8988T (cell line): ENCODE results near the gene MEIS2.

Experiments
- DNase-seq: peaks from one replicate; pipeline ENCODE4 v3.0.0; 2011

MEIS2 gene

DNA sequence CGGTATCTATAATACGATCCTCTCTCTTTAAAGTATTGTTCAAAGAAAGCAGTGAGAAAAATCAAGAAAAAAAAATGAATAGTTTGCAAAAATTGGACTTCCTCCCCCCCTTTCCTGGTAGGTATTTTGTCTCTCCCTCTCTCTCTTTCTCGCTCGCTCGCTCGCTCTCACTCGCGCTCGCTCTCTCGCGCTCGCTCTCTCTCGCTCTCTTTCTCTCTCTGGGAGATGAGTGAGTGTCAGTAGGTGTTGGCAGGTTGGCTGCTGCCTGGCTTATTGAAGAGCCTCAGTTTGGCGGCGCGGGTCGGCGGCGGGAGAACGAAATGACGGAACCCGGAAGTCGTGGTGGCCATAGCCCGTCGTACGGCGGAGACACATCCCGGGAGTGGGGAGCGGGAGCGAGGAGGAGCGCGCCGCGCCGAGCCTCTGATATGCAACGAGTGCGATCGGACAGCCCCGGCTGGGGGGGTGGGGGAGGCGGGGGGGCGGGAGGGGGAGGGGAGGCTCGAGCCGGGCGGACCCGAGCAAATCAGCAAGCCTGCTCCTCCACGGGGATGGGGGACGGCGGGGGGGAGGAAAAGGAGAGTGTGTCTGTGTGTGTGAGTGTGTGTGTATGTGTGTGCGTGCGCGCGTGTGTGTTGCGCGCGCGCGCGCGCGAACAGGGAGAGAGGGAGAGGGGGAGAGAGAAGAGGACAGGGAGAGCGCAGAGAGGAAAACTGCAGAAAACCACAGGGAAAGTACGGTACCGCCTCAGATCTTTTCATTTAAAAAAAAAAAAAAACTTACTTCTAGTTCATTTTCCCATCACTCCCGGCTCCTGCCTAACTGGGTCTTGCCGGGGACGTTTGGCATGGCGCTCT, at the start of gene MEIS2:
Gene MEIS2, minus strand, starts transcription at position 441 of the 857 bp plus-strand sequence. CDS start 1,083 bp downstream, outside the sequence.
- peak; percentile 85 for DNase-seq

DNA sequence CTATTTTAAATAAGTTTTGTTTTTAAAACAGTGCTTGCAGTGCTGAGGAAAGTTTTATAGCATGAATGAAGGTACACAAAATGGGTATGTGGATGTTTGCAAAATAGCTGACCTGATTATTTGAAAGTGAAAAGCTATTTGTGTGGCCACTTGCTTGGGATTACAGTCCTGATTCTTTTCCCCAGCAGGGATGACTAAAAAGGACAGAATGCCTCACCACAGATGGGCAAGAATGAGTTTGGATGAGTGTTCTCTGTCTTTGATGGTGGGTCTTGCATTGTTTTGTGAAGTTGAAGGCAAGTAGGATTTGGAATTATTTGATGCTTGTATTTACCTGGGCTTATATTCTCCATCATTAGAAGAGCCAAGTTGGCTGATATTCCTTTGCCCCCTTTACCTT, 48.8 kb upstream of the MEIS2 start:
- DNase-seq = no peak

DNA sequence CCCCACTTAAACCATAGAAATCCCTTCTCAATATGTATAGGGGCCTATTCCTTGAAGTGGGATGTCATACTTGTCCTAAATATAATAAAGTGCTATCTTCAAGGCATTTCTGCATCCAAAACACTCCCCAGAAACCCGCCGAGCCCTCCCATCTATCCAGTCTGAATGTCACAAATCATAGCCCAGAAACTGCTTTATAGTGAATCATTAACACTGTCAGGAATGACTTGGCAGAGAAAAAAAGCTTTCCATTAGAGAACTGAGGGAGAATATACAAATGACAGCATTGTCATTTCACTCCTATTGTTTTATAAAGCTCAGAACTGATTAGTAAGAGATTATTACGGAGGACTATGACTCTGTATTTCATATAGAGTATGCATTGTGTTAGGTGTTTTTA, 48.4 kb upstream of the MEIS2 start:
- DNase-seq = no peak

DNA sequence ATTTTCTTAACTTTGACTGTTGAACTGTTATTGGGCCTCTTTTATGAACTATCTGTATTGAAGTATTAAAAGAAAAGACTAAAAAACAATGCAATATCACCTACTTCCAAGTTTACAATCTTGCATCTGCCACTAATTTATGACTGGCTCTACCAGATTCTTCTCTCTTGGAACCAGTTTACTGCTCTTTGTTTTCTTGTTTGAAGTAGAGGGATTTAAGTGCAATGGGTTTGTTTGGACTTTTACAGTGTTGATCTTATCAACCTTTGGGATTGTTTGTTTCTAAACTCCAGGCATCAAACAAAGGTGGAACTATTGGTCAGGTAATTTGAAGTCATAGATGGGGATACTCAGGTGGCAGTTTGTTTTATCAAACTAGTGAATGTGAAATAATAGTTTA, 43.0 kb upstream of the MEIS2 start:
- no peak for DNase-seq

DNA sequence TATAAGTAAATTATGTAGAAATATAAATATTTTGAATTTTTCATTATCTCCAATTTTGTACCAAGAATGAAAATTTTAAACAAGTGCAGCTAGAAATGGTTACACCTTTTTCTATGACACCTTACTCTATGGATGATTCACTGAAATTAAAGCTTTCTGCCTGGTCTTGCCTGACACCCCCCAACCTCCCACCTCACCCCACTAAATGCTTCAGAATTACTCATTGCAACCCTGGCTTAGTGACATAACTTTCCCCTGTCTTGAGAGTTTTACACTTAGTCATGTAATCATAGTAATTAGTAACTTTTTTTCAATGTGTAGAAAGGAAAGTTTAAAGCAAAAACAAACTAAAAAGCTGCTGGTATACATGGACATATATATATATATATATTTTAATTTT, 42.0 kb upstream of the MEIS2 start:
- no peak for DNase-seq

DNA sequence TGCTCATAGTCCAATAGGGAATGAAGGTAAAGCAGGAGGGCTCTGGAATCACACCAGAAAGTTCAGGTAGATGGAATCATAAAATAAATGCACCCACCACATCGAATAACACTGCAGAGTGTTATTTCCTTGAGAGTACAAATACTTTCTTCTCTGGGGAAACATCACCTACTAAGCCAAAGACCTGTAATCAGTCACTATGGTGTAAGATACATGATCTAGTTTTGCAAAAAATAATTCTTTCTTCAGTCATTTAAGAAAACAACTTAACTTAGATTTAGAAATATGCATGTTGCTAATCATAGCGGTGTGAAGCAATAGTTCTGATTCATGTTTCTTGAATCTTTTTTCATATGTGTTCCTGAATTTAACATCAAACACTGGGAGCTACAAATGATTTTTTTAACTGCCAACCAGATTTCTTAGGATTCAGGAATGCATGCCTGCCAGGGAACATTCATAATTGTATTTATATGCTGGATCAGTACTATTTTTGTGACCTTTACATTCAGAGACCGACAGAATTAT, 40.2 kb upstream of the MEIS2 start:
- no peak for DNase-seq

DNA sequence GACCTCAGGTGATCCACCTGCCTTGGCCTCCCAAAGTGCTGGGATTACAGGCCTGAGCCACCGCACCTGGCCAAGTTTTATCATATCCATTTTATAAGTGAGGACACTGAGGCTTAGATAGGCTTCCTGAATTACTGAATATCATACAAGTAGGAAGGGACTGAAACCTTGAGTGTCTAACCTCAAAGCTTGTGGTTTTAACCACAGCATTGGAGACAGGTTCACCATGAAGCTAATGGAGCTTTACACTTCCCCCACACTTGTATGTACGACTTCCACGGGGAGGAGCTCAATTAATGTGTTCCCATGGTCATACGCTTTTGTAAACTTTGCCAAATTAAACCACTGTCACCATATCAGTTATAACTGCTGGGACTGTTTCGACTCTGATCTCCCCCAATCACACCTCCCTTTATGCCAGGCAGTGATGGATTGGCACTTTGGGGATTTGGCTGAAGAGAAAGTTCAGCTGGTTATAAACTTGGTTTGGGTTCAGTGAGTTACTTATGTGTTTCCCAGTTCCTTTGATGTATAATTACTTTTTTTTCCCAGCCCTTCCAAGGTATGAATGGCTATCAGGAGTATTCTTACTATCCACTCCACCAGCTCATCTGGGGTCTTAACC, 38.4 kb upstream of the MEIS2 start:
- DNase-seq = no peak

DNA sequence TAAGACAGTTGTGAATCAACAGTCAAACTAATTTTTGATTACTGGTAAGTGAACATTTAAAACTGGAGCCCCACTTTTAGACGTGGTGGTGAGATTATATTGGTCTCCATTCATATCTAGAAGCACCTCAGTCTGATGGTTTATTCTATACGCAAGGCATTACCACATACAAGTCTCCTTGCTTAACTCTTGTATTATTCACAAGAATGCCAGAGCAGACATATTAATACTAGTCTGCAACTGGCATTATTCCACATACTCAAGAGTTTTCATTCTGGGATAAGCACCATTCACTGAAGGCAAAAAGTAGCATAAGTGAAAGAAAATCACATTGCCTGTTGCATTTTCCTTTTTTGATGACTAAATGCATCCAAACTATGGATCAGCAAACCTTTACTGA, 36.9 kb upstream of the MEIS2 start:
- no peak for DNase-seq

DNA sequence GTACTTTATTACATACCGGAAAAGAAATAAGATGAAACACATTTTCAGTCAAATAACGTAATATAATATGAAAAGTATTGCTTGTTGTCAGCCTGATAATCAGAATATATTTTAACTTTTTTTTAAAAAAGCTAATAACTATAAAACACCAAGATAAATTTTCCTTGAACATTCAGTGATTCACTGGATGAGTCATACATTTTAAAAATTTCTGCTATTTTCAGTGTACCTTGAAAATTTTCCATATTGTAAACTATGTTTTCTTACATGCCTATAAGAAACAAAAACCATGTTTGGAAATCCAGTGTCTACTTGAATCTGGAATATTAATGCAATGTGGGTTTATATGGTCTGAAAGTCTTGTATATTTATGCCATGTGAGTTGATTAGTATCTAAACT, 36.3 kb upstream of the MEIS2 start:
- no peak for DNase-seq

DNA sequence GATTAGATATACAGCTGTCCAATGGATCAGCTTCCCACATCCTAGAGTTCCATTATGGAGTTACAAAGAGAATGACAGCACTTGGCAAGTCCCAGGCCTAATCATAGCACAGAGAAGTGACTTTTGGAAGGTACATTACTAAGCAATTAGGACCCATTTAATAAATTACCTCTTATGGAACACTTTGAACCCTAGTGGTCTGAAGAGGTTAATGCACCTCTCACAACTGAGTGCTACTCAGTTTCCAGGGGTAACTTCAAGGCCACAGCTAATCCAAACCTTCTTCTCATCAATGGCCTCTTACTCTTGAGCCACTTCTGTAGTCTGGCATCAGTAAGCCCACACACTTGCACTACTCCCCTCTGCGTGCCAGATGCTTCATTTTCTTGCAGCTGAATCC, 34.9 kb upstream of the MEIS2 start:
- DNase-seq = no peak

DNA sequence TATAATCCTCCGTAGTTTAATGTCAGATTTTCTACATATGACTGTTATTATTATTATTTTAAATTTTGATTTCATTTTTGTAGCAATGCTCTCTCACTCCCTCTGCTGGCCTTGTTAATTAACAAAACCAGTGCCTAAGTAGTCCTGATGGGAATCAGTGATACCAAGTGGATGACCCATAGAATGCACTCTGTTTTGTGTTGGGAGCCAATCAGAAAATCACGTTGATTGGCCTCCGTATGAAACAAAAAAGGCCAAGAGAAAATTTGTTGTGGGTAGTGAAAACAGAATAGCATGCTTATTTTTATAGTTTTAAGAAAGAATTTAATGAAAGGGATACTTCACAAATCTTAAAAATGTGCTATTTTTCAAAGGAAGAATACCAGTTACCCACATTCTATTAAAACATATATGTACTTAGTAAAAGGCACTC, 34.4 kb upstream of the MEIS2 start:
- no peak for DNase-seq

DNA sequence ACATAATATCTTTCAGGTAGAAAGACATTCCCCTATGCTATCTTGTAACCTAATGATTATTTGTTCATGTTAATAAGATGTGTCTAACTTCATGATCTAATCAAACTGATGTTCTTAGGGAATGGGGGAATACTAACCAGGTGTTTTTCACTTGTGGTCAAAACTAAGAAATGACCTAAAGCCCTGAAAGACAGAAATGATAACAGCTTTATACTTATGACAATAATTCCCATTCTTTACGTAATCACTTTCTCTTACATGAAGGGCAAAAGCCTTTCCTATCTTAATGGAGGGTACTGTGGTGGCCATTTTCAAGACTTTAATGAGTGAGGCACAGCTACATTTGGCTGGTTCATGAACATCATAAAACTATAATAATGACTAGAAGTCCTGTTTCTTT, 33.9 kb upstream of the MEIS2 start:
- DNase-seq = no peak

DNA sequence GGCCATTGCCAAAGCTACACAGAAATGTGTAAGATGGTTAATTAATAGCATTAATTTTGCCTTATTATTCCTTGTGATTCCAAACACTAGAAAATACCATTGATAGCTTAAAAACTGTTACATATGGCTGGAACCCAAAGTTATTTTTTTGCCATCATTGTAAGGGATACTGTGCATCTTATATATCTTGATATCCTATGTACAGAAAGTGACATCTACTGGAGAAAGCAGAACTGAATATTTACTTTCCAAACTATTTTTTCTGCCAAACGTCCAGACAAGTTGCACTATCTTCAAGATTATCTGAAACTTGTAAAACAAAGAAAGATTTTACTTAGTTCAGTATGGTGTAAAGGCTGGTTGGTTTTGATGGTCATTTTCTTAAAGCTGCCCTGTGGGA, 33.3 kb upstream of the MEIS2 start:
- no peak for DNase-seq

DNA sequence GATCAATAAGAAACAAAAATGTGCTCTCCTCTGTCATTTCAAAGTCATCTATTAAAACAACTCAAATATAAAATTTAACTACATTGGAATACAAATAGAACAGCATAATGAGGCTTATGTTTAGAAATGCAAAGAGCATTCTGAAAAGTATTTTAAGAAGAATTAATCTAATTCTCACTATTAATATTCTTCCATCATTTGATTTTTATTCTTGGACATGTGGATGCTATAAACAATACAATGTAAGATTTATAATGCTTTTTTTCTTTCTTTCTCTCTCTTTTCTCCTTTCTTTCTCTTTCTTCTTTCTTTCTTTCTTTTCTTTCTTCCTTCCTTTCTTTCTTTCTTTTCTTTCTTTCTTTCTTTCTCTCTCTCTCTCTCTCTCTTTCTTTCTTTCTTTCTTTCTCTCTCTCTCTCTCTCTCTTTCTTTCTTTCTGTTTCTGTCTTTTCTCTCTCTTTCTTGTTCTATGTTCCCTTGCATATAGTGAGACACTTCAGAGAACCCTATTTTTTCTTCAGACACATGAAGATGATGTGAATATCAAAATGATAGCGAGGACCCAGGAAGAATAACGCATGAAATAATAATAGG, 32.6 kb upstream of the MEIS2 start:
- DNase-seq = no peak

DNA sequence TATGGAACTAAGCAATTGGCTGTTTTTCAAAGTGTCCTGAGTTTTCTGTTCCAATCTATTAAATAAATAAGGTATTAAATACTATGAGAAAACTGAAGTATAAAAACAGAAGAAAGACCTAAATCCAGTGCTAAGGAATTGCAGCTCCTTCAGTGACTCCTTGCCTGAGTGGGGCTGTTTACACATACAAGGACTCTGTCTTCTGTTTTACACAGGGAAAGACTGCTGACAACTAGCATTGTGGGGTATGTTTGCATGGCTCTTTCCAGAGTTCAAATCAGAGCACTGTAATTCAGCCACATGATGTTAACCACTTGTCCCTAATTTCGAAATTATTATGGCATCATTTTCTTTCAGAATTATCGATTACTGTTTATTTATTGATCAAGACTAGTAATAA, 31.3 kb upstream of the MEIS2 start:
- DNase-seq = no peak

DNA sequence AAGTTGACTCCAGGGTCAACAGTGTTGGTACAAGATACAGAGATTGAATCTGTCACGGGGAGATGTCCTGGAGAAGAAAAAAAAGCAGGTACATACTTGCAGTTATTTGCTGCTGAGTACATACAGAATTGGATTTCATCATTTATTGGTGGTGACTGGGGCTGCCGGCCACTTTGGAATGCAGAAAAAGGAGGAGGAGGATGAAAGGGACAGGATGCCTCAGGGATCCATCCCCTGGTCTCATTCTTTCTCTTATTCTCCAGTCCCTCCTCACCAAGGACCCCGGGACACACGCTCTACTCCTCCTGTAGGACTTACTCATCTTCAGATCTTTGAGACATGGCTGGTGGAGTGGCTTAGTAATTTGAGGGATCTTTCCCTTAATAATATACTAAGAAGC, 30.0 kb upstream of the MEIS2 start:
- DNase-seq = no peak

DNA sequence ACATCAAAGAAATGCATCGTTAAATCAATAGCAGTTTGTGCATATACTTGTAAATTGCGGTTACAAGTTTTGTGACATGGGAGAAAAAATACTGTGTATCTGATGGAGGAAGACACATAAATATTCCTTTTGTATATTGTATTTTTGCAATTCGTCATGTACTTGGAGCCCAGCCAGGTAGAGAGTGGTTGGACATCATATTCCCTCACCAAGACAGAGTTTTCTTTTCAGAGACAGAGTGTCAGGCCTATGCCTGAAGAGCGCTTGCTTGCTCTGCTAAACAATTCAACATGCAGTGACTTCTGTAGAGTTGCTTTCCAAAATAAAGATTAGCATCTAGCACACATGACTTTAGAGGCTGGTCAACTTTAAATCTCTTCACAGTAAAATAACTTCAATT, 24.8 kb upstream of the MEIS2 start:
- DNase-seq = no peak

DNA sequence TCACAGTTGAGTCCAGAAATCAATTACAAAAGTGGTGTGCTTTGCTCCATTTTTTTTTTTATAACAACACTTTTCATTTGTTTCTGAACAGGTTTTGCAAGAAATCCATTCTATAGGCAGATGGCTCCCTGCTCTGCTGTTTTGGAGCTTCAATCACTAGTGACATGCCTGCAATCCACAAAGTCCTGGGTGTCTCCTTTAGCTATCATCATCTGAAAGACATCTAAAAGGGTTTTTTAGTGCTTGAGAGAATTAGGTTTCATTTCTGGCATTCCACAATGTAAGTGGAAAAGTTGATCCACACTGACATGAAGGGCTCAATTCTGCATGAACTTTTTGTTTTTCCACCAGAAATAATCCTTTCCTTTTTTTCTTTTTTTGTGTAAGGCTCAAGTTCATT, 24.0 kb upstream of the MEIS2 start:
- DNase-seq = no peak

DNA sequence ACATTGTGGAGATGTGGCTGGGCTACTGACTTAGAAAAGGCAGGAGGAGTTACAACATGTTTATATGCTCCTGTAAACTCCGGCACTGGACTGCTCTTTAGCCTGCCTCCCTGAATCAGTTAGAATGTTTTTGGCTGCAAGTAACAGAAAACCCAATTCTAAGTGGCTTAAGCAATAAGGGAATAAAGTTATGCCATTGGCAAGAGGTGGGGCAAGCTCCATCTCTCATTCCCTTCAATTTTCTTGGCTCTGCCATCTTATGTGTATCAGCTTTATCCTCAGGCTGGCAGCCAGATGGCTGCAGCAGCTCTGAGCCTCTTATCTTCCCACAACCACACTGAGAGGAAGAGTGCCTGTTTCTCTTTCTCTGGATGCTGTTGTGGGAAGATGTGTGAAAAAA, 22.4 kb upstream of the MEIS2 start:
- no peak for DNase-seq

DNA sequence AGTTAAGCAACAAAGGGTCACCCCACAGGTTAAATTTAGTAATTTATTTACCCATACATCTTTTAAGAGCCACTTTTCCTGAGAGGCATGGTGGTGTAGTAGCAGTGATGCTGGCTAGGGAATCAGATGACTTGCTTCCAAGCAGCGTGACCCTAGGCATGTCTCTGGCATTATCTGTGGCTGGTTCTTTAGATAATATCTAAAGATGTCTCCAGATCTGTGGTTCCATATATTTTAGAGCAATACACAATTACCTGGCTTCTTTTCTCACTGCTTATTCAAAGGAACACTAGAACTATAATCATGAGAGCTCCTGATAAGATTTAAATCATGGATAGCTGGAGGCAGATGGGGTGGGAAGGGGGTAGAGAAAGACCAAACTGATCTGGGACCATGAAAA, 21.1 kb upstream of the MEIS2 start:
- no peak for DNase-seq

DNA sequence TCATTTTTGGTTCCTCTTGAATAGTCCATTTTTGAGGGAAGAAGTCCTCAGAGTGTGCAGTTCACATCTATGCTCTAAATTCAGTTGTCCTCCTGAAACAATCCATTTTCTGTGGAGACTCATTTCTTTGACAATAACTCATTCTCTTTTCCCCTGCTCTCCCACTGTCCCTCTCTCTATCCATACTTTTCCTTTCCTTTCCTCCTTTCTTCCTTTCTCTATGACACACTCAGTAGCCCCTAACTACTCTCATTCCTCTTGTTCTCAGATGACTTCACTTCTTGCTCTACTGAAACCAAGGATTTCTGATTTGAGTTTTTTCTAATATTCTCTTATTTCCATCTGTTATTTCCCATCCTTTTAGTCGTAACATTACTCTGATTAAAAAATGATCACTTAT, 16.7 kb upstream of the MEIS2 start:
- DNase-seq = no peak

DNA sequence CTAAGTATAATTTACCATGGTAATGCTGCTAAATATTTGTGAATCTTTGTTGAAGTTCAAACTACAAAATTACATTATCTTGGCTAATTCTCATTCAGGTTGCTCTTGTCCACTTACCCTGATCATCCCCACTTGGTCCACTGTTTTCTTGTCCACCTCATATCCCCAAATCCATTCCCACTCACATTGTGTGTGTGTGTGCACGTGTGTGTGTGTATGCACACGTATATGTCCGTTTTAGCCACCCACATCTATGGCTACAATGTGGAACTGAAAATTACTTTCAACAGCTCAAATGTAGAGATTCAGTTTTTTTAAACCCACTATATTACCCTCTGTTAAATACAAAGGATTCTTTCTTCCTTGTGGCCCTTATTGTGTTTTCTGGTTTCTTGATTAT, 15.2 kb upstream of the MEIS2 start:
- DNase-seq = no peak

DNA sequence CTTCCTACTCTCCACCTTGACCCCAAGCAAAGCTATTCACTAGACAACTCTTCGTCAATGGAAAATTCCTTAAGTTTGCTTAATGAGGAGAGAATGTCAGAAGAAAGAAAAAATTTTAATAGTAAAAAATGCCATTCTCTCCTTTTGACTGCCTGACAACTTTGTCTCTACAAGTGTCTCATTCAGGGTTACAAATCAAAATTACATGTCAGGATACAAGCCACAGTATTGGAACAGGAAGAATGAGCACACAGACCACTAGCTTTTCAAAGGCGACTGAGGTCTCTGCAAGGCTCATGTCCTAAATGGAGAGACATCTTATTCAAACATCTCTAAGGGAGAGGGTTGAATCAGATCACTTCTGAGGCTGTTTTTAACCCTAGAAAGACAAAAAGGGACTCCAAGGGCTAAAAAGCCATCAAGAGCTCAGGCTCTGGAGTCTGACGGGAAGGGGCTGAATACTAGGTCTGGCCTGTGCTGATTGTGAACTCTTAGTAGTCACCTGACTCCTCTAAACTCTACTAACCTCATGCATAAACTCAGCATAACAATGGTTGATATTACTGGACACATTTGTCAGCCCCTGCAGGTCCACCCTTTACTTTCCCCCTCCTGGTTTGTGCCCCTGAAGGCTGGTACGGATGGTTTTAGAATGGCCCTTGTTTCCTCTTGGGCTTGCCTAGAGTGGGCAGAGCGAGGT, 12.8 kb upstream of the MEIS2 start:
- no peak for DNase-seq
